ENCODE results near the gene UBAC2.

- TF ChIP-seq CTCF (IDR thresholded peaks at IDR 0.05) (no peak), ZFX (IDR thresholded peaks at IDR 0.05; ENCODE audit: borderline replicate concordance) (no peak)
These were observed 191.9 kb downstream of the UBAC2 start for GRCh38 chr13:99392470-99393135.
